GM19395 (cell line): ENCODE data around the gene TAMALIN.

Experiments used
- ATAC-seq: cut with Tn5 transposase; IDR thresholded peaks from one replicate; pipeline ENCODE4 v1.9.1; 2021; ENCODE audit warnings: mild to moderate bottlenecking, moderate library complexity; ENCODE audit not compliant: unreplicated experiment

The TAMALIN gene

DNA sequence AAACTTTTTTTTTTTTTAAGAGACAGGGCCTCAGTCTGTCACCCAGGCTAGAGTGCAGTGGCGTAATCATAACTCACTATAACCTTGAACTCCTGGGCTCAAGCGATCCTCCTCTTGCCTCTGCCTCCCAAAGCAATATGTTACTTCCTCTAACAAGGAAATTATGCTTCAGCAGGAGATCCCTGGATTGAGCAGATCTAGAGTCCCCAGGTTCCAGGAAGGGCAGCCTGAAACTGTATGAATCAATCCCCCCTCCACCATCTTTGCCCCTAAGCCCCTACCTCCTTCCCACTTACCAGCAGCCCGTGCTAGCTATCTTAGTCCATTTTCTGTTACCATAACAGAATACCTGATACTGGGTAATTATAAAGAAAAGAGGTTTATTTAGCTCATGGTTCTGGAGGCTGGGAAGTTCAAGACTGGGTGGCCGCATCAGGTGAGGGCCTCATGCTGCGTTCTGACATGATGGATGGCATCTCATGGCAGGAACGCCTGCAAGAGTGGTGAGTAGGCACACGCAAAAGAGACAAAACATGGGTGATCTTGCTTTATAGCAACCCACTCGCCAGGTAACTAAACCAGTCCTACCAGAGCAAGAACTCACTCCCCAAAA lies 5.0 kb downstream of the TAMALIN start:
- ATAC-seq = no peak

DNA sequence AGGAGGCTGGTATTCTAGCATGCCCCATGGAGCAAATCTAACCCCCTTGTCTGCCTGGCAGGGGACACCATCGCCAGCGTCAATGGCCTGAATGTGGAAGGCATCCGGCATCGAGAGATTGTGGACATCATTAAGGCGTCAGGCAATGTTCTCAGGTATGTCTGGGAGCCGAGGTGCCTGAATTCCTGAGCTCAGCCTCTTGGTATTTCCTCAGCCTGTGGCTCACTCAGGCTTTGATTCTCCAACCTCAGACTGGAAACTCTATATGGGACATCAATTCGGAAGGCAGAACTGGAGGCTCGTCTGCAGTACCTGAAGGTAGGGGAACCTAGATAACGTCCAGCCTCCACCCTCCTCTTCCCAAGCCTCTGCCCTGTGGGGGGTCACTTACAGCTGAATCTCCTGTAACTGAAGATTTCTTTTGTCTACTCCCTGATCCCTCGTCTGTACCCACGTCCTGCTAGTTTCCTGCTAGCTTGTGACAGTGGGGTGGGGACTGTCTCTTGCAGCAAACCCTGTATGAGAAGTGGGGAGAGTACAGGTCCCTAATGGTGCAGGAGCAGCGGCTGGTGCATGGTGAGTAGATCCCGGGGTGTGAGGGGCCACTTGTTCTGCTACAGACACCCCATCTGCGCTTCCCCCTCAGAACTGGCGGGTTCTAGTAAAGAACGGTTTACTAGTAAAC lies 7.0 kb downstream of the TAMALIN start:
- ATAC-seq = no peak

DNA sequence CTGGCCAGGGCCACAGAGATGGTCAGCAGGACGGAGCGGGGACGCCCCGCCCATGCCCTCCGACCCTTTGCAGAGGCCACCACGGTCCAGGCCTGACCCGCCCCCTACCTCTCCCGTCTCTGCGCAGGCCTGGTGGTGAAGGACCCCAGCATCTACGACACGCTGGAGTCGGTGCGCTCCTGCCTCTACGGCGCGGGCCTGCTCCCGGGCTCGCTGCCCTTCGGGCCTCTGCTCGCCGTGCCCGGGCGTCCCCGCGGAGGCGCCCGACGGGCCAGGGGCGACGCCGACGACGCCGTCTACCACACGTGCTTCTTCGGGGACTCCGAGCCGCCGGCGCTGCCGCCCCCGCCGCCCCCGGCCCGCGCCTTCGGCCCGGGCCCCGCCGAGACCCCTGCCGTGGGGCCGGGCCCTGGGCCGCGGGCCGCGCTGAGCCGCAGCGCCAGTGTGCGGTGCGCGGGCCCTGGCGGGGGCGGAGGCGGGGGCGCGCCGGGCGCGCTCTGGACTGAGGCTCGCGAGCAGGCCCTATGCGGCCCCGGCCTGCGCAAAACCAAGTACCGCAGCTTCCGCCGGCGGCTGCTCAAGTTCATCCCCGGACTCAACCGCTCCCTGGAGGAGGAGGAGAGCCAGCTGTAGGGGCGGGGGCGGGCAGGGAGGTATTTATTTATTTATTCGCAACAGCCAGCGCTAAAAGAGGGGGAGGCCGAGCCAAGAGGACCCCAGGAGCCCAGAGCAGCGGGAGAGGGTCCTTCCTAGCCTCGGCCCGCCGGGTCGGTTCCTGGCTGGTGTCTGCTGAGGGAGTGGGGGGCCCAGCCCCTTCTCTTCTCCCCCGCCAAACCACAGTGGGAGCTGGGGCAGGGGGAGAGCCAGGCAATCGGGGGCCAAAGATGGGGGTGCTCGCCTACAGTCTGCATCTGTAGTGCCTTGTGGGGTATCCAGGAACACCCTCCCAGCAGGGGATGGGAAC lies 8.1 kb downstream of the TAMALIN start:
- no peak for ATAC-seq

DNA sequence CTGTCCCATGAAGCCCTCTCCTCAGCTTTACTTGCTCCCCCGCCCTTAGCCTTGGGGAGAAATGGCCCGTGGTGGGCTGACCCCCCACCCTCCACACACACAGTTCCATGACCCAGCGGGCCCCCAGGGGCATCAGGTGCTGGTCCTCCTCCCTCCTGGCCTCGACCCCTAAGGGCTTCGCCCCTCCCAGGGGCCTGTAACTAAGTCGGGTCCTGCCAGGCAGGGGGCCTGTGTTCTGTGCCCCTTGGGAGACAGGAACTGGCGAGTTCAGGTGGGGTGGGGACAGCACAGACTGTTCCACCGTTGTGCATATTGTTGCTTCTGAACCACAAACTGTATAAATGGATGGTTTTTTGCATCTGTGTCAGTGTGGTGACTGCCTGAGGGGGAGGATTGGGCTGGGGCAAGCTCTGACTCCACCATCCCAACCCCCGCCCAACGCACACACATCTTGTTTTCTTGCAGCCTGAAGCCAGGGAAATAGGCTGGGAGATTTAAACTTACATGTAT lies 8.8 kb downstream of the TAMALIN start:
- ATAC-seq = no peak

DNA sequence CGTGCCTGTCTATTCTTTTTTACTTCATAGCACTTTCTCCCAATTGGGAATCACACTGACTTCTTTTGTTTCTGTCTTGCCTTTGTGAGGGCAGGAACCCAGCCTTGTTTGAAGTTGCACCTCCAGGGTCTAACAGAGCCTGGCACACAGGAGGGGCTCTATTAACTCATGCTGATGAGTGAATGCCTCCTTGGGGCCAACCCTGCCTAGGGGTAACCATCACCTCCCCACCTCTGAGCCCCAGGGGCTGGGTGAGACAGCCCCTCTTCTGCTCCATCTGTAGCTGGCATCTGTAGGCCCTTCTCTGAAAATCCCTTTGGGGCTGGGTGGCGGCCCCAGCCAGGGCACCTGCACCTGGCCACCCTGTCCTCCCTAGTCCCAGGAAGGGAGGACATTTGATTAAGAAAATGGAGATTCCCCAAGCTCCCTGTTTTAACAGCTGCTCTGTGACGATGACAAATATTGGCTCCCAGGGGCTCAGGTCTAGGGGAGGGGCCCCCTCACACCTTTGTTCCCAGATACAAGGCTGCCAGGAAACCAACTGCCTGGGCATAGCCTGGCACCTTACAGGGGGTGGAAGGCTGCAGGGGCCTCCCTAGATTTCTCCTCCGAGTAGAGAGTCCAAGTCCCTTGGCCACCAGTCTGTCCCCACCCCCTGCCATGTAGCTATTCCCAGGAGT lies 11.8 kb downstream of the TAMALIN start:
- ATAC-seq = no peak

DNA sequence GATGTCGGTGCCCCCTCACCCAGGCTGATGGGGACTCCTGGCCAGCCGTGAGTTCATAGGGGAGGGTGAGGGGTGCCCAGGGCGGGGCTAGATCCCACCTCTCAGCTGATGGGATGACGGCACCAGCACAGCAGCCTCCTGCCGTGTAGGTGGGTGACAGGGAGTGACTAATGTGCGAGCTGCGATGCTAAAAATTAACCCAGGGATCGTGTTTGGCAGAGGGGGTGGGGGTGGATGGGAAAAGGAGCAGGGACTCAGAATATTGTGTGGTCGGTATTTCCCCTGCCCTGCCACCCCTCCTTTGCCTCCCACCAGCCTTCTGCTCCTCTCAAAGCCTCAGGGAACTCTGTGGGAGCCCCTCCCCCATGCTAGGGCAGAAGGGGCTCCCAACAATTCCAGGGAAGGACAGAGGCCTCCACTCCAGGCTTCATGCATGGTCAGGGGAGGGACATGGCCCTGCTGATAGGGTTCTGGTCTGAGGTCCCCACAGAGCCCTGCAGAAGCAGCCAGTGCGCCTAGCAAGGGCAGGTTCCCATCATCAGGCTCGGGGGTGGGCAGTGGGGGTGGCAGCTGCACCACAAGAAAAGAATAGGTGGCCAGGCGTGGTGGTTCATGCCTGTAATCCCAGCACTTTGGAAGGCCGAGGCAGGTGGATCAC lies 12.5 kb downstream of the TAMALIN start:
- no peak for ATAC-seq

DNA sequence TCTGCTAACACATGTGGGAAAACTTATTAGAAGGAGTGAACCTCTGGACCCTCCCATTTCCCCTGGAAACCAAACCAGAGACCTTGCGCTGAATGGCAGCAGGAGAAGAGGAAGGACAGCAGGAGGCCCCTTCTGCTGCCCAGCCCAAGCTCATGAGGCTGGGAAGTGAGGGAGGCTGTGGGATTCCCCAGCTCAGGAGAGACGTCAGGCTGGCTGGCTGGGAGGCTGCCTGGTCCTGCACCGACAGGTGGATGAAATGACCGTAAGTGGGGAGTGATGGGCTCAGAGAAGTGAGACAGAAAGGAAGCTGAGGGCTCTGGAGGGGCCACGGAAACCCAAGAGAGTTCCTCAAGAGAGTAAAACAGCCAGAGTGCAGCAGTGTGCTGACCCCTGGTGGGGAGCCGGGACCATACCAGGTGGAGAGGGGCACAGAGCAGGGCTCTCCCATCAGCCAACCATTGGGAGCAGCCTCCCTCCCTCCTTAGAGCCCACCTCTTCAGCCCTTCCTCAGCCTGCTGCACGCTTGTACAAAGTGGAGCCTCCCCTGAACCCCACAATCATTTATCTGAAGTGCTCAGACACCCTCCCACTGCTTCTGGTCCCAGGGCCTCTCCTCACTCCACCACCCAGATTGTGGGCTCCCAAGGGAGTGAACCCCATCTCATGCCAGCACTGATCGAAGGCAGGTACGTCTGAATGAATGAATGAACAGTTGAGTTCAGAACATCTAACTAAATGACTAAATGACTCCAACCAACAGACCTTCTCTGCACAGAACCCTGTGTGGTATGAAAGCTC lies 14.0 kb downstream of the TAMALIN start:
- ATAC-seq = peak; percentile 45

DNA sequence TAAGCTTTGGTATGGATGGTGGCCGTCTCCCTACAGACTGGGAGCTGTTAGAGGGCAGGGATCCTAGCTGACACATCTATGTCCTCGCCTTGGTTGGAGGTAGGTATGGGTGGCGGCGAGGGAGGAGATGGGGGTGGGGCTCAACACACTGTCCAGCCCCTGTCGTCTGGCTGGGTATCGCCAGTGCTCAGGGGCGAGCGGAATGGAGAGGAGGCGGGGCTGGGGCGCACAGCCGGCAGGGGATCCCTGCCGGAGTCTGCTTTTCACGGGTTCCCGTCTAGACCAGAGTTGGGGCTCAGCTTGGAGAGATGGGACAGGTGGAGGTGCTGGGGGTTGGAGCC lies 16.1 kb downstream of the TAMALIN start:
- no peak for ATAC-seq

DNA sequence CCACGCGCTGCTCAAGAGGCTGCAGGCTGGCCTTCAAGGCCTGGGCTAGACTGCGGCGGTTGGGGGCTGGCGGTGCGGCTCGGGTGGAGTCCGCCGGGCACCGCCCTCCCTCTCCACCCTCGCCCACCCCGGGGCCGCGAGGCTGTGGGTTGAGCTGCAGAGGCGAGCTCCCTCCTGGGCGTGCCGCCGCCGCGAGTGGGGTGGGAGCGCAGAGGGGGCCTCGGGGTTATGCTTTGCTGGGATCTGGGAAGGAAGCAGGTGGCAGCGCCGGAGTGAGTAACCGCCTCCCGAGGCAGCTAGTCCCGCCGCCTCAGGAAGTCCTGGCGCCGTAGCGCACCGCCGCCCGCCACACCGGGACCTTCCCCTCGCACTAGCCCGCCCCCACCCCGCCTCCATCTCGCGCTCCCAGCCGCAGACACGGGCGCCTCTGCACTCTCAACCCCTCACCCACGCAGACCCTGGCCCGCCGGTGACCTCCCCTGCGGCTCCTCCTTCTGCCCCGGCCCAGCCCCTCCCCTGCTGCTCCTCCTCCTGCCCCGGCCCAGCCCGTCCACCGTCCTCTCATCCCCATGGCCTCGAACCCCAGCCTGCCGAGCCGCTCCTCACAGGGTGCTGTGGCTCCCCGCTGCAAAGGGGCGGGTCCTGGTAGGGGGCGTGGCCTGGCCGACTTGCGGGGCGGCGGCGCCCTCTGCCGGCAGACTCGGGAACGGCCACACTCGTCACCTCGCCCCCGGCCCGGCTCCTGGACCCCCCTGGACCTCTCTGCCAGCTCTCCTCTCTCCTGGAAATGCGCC lies 16.6 kb downstream of the TAMALIN start:
- ATAC-seq = no peak

DNA sequence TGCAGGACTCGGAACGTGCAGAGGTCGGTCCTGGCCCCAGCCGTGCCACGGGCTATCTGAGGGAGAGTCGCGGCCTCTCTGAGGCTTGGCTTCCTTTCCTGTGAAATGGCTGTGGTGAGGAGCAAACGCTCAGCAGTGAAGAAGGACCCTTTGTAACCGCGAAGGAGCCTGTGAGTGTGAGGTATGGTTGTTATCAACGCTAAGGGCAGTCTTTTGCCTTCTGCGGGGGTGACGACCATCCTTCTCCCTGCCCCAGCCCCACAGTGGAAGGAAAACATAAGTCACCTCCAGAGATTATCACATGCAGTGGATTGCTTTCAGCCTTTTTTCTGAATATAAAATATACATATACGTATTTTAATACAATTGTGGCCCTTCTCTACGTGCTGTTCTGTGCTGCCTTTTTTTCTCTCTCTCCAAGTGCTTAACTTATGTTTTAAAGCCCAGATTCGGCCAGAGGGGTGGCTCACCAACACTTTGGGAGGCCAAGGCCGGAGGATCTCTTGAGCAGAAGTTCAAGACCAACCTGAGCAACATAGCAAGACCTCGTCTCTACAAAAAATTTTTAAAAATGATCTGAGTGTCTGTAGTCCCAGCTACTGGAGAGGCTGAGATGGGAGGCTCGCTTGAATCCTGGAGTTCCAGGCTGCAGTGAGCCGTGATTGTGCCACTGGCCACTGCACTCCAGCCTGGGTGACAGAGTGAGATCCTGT lies 17.4 kb downstream of the TAMALIN start:
- ATAC-seq = no peak

DNA sequence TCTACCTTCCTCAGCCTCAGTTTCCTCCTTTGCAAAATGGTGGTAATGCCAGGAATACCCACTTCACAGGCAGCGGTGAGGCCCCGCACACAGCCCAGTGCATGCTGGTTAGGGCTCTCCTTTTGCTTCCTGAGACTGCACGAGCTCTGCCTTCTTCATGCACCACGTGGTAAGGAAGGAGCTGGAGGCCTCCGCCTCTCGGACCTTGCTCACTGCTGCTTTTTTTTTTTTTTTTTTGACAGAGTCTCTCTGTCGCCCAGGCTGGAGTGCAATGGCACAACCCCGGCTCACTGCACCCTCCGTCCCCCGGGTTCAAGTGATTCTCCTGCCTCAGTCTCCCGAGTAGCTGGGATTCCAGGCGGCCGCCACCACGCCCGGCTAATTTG lies 18.1 kb downstream of the TAMALIN start:
- no peak for ATAC-seq

DNA sequence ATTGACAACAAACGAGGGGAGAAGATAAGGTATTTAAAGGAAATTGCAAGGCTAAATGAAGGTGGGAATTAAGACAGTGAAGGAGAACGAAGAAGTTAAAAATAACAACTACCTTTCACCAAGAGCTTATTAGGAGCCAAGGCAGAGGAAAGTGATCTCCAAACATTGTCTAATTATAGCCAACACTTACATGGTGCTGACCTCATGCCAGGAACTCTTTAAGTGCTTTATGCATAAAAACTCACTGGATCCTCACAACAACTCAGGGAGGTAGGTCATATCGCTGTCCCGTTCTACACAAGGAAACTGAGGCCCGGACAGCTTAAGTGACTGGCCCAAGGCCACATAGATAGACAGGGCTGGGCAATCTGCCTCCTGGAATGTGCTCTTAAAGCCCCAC lies 19.5 kb downstream of the TAMALIN start:
- no peak for ATAC-seq

DNA sequence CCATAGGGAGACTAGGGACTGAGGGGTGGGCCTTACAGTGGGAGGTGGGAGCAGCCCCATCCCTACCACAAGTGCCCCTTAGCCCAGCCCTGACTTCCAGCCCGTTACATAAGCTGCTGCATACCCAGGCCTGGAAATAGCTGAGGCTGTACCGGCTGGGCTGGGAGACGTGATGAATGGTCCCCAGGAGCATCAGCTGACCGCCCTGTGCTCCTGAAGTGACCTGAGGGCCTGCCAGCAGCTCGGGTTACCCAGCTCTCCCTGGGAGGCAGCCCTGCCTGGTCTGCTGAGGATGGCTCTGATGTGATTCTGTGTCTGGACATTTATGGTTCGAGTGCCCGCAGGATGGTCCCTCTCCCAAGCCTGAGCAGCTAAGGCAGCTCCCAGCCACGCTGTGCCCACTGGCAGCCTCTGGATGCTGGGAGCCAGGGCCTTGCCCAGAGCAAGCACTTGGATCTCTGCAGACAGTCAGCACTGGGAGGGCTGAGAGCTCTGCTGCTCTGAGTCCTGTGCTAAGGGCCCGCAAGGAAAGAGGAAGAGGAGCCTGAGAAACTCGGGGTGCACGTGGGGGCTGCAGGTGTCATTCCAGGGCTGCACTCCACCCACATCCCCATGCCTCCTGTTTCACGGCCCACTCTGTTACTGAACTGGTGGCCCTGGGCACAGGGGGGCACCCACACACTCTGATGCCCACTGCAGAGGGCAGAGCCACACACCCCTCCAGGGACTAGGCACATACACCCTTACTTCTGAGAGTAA lies 20.5 kb downstream of the TAMALIN start:
- ATAC-seq = no peak

DNA sequence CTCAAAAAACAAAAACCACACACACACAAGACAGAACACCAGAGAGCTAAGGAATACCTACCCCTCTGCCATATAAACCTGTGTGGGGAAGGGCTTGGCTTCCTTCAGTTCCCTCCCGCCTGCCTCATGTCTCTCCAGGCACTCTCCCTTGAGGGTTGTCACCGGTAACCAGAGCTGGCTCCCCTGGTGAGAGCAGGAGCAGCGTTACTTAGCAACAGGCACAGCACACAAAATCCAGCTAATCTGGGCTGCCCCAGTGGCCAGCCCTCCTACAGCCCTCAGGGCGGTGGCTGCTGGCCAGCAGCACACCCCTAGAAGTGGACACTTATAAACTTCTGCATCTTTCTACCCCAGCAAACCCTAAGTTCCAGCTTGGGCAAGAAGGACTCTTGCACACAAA lies 22.9 kb downstream of the TAMALIN start:
- ATAC-seq = no peak

DNA sequence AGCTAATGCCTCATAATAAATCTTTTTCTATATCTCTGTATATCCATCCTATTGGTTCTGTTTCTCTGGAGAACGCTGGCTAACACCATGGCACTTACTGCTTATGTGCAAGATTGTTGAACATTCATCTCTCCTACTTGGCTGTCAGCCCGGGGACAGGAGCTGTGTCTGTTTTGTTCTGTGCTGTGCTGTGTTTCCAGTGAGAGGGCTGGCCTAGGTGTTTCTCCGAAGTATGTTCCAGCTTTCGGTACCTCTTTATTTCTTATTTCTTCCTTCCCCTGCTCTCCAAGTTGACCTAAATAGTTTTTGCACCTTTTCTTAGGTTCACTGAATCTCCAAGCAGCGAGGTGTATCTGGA lies 25.7 kb downstream of the TAMALIN start:
- no peak for ATAC-seq

DNA sequence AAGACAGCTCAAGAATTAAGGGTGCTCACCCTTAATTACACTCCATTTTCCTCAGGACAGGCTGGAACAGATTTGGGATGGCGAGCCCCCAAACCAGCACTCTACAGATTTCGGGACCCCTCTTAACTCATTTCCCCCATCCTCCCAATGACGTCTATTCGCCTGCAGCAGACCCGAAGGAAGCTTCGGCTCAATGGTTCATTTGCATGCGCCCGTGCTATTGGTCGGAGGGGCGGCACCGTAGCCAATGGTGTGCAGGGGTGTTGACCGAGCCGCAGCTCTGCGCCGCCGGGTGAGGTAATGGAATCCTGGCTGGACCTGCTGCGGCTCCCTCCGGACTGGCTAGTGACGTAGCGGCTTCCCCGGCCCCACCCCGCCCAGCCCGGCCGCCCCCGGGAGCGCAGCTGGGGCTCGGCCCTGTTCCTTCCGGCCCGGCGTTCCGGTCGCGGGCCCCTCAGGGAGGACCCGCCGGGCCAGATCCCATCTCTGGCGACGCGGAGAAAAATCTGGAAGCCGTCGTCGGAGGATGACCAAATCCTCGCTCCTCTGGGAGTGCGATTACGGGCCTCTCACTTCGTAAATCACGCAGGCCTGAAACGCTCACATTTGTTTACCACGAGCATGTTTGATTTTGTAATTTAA lies 26.2 kb downstream of the TAMALIN start:
- peak; percentile 94 for ATAC-seq

DNA sequence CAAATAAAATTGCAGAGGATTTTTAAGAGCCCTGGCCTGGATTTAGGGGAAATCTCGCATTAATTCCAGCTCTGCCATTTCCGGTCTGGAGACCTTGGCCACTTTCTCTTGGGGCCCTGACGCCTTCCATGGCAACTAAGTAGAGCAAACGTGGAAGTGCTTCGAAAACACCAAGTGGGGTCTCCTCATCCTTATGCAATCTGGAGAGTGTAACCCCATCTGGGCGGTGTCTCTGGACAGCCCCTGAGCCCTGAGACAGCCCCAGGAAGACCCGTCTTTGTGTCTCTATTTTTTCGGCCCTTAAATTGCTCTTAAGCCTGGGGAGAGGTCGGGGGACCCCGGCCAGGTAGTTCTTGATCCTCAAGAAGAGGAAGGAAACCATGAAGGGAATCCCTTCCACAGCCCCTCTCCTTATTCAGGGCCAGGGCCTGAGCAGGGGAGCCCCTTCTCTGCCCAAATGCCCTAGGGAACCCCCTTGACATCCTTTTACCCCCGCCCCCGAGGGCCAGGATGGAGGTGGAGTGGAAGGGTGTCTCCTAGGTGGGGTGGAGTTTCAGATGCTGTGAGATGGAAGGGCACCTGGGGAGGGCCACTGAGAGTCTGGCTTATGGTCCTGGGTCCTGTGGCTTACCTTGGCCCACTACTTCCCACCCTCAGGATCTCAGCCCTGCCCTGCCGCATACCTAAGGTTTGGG lies 26.8 kb downstream of the TAMALIN start:
- ATAC-seq = no peak
